Mesothelial cell of epicardium (in vitro differentiated cells): ENCODE results near the gene EFL1. TPM values are rescaled to one million over a fixed set of nuclear protein-coding genes. Genes with fewer than 3 reads are reported as not detected.
"Not testable (repeated sequence)": the region's sequence is repeated elsewhere in the genome, so short reads cannot be mapped to it uniquely, and the experiment has no call there.

Experiments used
- DNase-seq, 2 experiments: peaks; one replicate each; pipeline ENCODE4 v3.0.0; 2021; ENCODE audit warnings: low spot score in 2 of 2; ENCODE audit not compliant: unreplicated experiment in 2 of 2
- H3K27ac Mint-ChIP-seq: 2 replicates; pipeline ENCODE4 v1.8.0; 2021; ENCODE audit warnings: mixed read lengths
- H3K27me3 Mint-ChIP-seq: 2 replicates; pipeline ENCODE4 v1.8.0; 2021; ENCODE audit warnings: low read depth, mixed read lengths
- H3K36me3 Mint-ChIP-seq: 2 replicates; pipeline ENCODE4 v1.8.0; 2021; ENCODE audit warnings: mixed read lengths
- H3K4me1 Mint-ChIP-seq: 2 replicates; pipeline ENCODE4 v1.8.0; 2021; ENCODE audit warnings: mixed read lengths
- H3K4me3 Mint-ChIP-seq: 2 replicates; pipeline ENCODE4 v1.8.0; 2021; ENCODE audit warnings: mild to moderate bottlenecking, moderate library complexity, mixed read lengths
- H3K9me3 Mint-ChIP-seq: 2 replicates; pipeline ENCODE4 v1.8.0; 2021; ENCODE audit warnings: mixed read lengths
- CTCF ChIP-seq: fragments of 200-600 bp; sonication (generic); IDR thresholded peaks from one replicate; pipeline ENCODE4 v1.5.0; 2021; ENCODE audit warnings: antibody characterized with exemption; ENCODE audit not compliant: unreplicated experiment
- total RNA-seq: library from RNA; stranded (reverse); gene quantifications from 3 replicates; pipeline ENCODE4 v1.2.1, GENCODE V29; 2021

The EFL1 gene
- total RNA-seq, 1 donor from 2014 or later = 24.5 TPM

GRCh38 chr15:82304778-82305090, 42.2 kb upstream of the EFL1 start:
- Mint-ChIP-seq H3K9me3 (peaks cover under 1% of the 10 kb centered on the region), H3K27ac (no peak overlapping the region), H3K4me3 (no peak overlapping the region), H3K36me3 (no peaks in the 10 kb centered on the region), H3K27me3 (no peaks in the 10 kb centered on the region), H3K4me1 (peaks cover 7% of the 10 kb centered on the region)
- no peak for TF ChIP-seq CTCF
- DNase-seq = peak in 1 of 2 experiments; percentile 28

- no peak overlapping the region for H3K4me3 Mint-ChIP-seq
- peak in 1 of 2 experiments; percentile 35 for DNase-seq
- H3K9me3 Mint-ChIP-seq = no peaks in the 10 kb centered on the region
- H3K36me3 Mint-ChIP-seq = no peaks in the 10 kb centered on the region
- H3K27ac Mint-ChIP-seq = no peak overlapping the region
- no peak for TF ChIP-seq CTCF
- peaks cover 7% of the 10 kb centered on the region for H3K4me1 Mint-ChIP-seq
- H3K27me3 Mint-ChIP-seq = no peaks in the 10 kb centered on the region
Observed at GRCh38 chr15:82303956-82304777, 41.6 kb upstream of the EFL1 start.

GRCh38 chr15:82301296-82302016, 38.9 kb upstream of the EFL1 start:
- no peaks in the 10 kb centered on the region for H3K9me3 Mint-ChIP-seq
- no peak for TF ChIP-seq CTCF
- H3K36me3 Mint-ChIP-seq = no peaks in the 10 kb centered on the region
- H3K27me3 Mint-ChIP-seq = no peaks in the 10 kb centered on the region
- H3K27ac Mint-ChIP-seq = no peak overlapping the region
- peak in 1 of 2 experiments; percentile 33 for DNase-seq
- peaks cover 7% of the 10 kb centered on the region for H3K4me1 Mint-ChIP-seq
- H3K4me3 Mint-ChIP-seq = no peak overlapping the region

- DNase-seq = peak in 1 of 2 experiments; percentile 24
- Mint-ChIP-seq H3K4me3 (no peak overlapping the region), H3K4me1 (peaks cover 7% of the 10 kb centered on the region), H3K27ac (no peak overlapping the region), H3K27me3 (no peaks in the 10 kb centered on the region), H3K36me3 (no peaks in the 10 kb centered on the region), H3K9me3 (no peaks in the 10 kb centered on the region)
- no peak for TF ChIP-seq CTCF
Observed at GRCh38 chr15:82300883-82301282, 38.3 kb upstream of the EFL1 start.

- not testable (repeated sequence) for H3K4me3 Mint-ChIP-seq, H3K4me1 Mint-ChIP-seq, H3K27me3 Mint-ChIP-seq, DNase-seq, H3K36me3 Mint-ChIP-seq, H3K9me3 Mint-ChIP-seq, H3K27ac Mint-ChIP-seq
Observed at GRCh38 chr15:82300326-82300725, 37.8 kb upstream of the EFL1 start.

- H3K4me3 Mint-ChIP-seq, H3K4me1 Mint-ChIP-seq: not testable (repeated sequence)
- DNase-seq = peak in 1 of 2 experiments; percentile 25
Observed at GRCh38 chr15:82299511-82299914, 37.0 kb upstream of the EFL1 start.

More at GRCh38 chr15:82299511-82299914, 37.0 kb upstream of the EFL1 start:
- H3K9me3 Mint-ChIP-seq, H3K27me3 Mint-ChIP-seq, H3K27ac Mint-ChIP-seq, H3K36me3 Mint-ChIP-seq: not testable (repeated sequence)
